NAMALWA (cell line): ENCODE measurements around the gene RALA.

Source experiments
- DNase-seq: peaks from one replicate; pipeline ENCODE4 v3.0.0-alpha.2; 2015; ENCODE audit warnings: low spot score

Gene RALA

GRCh38 chr7:39623047-39623731, at the start of gene RALA:
RALA (plus strand) TSS chr7:39623572; CDS start chr7:39686668, 63,096 bp downstream.
- peak; percentile 94 for DNase-seq

- DNase-seq: no peak
Measured at GRCh38 chr7:39574673-39575349, 48.6 kb upstream of the RALA start.

- no peak for DNase-seq
Measured at GRCh38 chr7:39577229-39577874, 46.0 kb upstream of the RALA start.

- DNase-seq: peak; percentile 96
Measured at GRCh38 chr7:39580149-39580874, 43.1 kb upstream of the RALA start.

GRCh38 chr7:39582536-39582935, 40.8 kb upstream of the RALA start:
- no peak for DNase-seq

GRCh38 chr7:39583539-39583938, 39.8 kb upstream of the RALA start:
- DNase-seq: no peak

- no peak for DNase-seq
Measured at GRCh38 chr7:39587393-39587792, 36.0 kb upstream of the RALA start.

- no peak for DNase-seq
Measured at GRCh38 chr7:39588416-39588815, 35.0 kb upstream of the RALA start.

GRCh38 chr7:39589323-39590111, 33.9 kb upstream of the RALA start:
- peak; percentile 41 for DNase-seq

- no peak for DNase-seq
Measured at GRCh38 chr7:39592586-39592985, 30.8 kb upstream of the RALA start.

GRCh38 chr7:39594988-39595620, 28.3 kb upstream of the RALA start:
- no peak for DNase-seq

- no peak for DNase-seq
Measured at GRCh38 chr7:39602351-39602750, 21.0 kb upstream of the RALA start.

GRCh38 chr7:39603924-39604323, 19.4 kb upstream of the RALA start:
- DNase-seq: no peak

- DNase-seq: no peak
Measured at GRCh38 chr7:39605087-39605486, 18.3 kb upstream of the RALA start.

- DNase-seq: no peak
Measured at GRCh38 chr7:39606352-39606751, 17.0 kb upstream of the RALA start.

- no peak for DNase-seq
Measured at GRCh38 chr7:39606941-39607340, 16.4 kb upstream of the RALA start.

- DNase-seq: no peak
Measured at GRCh38 chr7:39607865-39608264, 15.5 kb upstream of the RALA start.

GRCh38 chr7:39608278-39608677, 15.1 kb upstream of the RALA start:
- no peak for DNase-seq

GRCh38 chr7:39609113-39609934, 14.0 kb upstream of the RALA start:
- DNase-seq: no peak

- no peak for DNase-seq
Measured at GRCh38 chr7:39609935-39610263, 13.5 kb upstream of the RALA start.

- DNase-seq: no peak
Measured at GRCh38 chr7:39613577-39613976, 9.8 kb upstream of the RALA start.
